HG02870 (cell line): ENCODE data around the gene CTSW.
A peak's percentile ranks its signal among the peaks of the same experiment; 100 is the strongest.
"Not testable (repeated sequence)": the region's sequence is repeated elsewhere in the genome, so short reads cannot be mapped to it uniquely, and the experiment has no call there.

Source experiments
- ATAC-seq: cut with Tn5 transposase; IDR thresholded peaks from one replicate; pipeline ENCODE4 v1.9.1; 2021; ENCODE audit warnings: mild to moderate bottlenecking, moderate library complexity; ENCODE audit not compliant: unreplicated experiment

The CTSW gene

GRCh38 chr11:65879617-65880016 is at the start of gene CTSW:
Gene CTSW (plus strand): TSS chr11:65879837. CDS start chr11:65879855, 18 bp downstream.
- ATAC-seq = no peak

- not testable (repeated sequence) for ATAC-seq
These were observed 47.4 kb upstream of the CTSW start for GRCh38 chr11:65832231-65832630.

GRCh38 chr11:65833297-65834030 is 46.2 kb upstream of the CTSW start, which contains the start of gene SNX32:
Gene SNX32 (plus strand): TSS chr11:65833963. CDS start chr11:65834066, 103 bp downstream.
- peak; percentile 90 for ATAC-seq

GRCh38 chr11:65834202-65834601 is 45.4 kb upstream of the CTSW start:
- ATAC-seq = no peak

GRCh38 chr11:65842144-65842543 is 37.5 kb upstream of the CTSW start:
- ATAC-seq = no peak

- no peak for ATAC-seq
These were observed 35.8 kb upstream of the CTSW start for GRCh38 chr11:65843811-65844210.

GRCh38 chr11:65844231-65844872 is 35.3 kb upstream of the CTSW start:
- ATAC-seq = no peak

- no peak for ATAC-seq
These were observed 31.9 kb upstream of the CTSW start for GRCh38 chr11:65847746-65848145.

- ATAC-seq = not testable (repeated sequence)
These were observed 30.9 kb upstream of the CTSW start for GRCh38 chr11:65848693-65849092.

GRCh38 chr11:65849366-65849765 is 30.3 kb upstream of the CTSW start:
- no peak for ATAC-seq

GRCh38 chr11:65849771-65850216 is 29.8 kb upstream of the CTSW start:
- ATAC-seq = no peak

- ATAC-seq = no peak
These were observed 29.2 kb upstream of the CTSW start for GRCh38 chr11:65850217-65851082.

- no peak for ATAC-seq
These were observed 28.5 kb upstream of the CTSW start for GRCh38 chr11:65851083-65851579.

- no peak for ATAC-seq
These were observed 27.7 kb upstream of the CTSW start for GRCh38 chr11:65851811-65852507.

GRCh38 chr11:65852508-65853245 is 27.0 kb upstream of the CTSW start:
- no peak for ATAC-seq

- no peak for ATAC-seq
These were observed 26.2 kb upstream of the CTSW start for GRCh38 chr11:65853246-65853979.

GRCh38 chr11:65854161-65854592 is 25.5 kb upstream of the CTSW start:
- ATAC-seq = no peak

GRCh38 chr11:65854852-65855837 is 24.5 kb upstream of the CTSW start:
- no peak for ATAC-seq
